Mammary epithelial cell (primary cell): ENCODE results near the gene HSPBP1.

Experiments used
- EZH2 ChIP-seq: IDR thresholded peaks from 2 replicates; pipeline ENCODE4 v1.6.1; 2012; ENCODE audit warnings: low read length, inconsistent platforms, borderline replicate concordance
- TF ChIP-seq, protein P1 (sequence below), 2 donors: IDR thresholded peaks in 1 of 2; conservative IDR thresholded peaks in 1 of 2; 2 replicates each; pipeline ENCODE4 v1.5.1; 2011 to 2012; ENCODE audit warnings: inconsistent platforms in 2 of 2, low read length in 2 of 2, mild to moderate bottlenecking in 2 of 2, control low read depth in 1 of 2, low read depth in 1 of 2; ENCODE audit not compliant: insufficient read depth in 1 of 2; ENCODE audit errors: extremely low read depth in 1 of 2

DNA sequence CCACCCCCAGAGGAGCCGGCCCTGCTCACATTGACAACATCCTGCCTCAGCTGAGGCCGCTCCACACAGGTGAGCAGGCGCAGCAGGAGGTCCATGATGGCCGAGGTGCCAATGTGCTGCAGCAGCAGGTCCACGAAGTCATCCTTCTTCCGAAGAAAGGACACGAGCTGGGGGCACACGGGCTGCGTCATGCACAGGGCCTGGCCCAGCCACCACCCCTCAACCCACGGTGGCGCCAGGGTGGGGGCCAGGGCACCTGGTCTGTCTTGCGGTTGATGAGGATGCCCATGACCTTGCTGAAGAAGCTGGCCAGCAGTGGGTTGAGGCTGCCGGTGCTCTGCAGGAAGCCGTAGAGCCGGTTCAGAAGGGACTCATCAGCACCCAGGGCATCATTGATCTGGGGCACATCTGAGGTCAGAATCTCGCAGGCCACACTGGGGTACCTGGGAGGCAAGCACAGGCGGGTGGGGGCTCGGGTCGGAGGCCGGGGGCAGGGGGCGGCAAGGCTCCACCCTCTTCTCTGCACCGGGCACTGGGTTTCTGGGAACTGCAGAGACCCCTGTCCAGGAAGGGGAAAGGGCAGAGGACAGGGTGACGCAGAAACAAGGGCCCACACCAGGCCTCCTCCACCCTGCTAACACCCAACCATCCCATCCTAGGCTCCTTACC, 34.5 kb downstream of the HSPBP1 start:
- TF ChIP-seq, protein P1, sequence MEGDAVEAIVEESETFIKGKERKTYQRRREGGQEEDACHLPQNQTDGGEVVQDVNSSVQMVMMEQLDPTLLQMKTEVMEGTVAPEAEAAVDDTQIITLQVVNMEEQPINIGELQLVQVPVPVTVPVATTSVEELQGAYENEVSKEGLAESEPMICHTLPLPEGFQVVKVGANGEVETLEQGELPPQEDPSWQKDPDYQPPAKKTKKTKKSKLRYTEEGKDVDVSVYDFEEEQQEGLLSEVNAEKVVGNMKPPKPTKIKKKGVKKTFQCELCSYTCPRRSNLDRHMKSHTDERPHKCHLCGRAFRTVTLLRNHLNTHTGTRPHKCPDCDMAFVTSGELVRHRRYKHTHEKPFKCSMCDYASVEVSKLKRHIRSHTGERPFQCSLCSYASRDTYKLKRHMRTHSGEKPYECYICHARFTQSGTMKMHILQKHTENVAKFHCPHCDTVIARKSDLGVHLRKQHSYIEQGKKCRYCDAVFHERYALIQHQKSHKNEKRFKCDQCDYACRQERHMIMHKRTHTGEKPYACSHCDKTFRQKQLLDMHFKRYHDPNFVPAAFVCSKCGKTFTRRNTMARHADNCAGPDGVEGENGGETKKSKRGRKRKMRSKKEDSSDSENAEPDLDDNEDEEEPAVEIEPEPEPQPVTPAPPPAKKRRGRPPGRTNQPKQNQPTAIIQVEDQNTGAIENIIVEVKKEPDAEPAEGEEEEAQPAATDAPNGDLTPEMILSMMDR (conservative IDR thresholded peaks at IDR 0.05 in 1 of 2, IDR thresholded peaks at IDR 0.05 in 1 of 2; ENCODE audit: extremely low read depth in 1 of 2, insufficient read depth in 1 of 2, low read depth in 1 of 2, low read length in 2 of 2), result no peak
- TF ChIP-seq EZH2, result no peak
